Activated CD4-positive, alpha-beta T cell treated with anti-CD3 and anti-CD28 coated beads, Interleukin-2, Interleukin-4, amounts not matched to agents 100 ng/mL and 50 ng/mL, durations not matched to agents 16 hours and 8 hours (primary cell): ENCODE data around the gene COL4A6.
"Not testable (repeated sequence)": the region's sequence is repeated elsewhere in the genome, so short reads cannot be mapped to it uniquely, and the experiment has no call there.

Experiments
- DNase-seq: peaks from one replicate; pipeline ENCODE4 v3.0.0-alpha.2; 2020; ENCODE audit warnings: low spot score

COL4A6 gene

GRCh38 chrX:108399418-108400165 lies 38.6 kb downstream of the COL4A6 start:
- DNase-seq: no peak

DNA sequence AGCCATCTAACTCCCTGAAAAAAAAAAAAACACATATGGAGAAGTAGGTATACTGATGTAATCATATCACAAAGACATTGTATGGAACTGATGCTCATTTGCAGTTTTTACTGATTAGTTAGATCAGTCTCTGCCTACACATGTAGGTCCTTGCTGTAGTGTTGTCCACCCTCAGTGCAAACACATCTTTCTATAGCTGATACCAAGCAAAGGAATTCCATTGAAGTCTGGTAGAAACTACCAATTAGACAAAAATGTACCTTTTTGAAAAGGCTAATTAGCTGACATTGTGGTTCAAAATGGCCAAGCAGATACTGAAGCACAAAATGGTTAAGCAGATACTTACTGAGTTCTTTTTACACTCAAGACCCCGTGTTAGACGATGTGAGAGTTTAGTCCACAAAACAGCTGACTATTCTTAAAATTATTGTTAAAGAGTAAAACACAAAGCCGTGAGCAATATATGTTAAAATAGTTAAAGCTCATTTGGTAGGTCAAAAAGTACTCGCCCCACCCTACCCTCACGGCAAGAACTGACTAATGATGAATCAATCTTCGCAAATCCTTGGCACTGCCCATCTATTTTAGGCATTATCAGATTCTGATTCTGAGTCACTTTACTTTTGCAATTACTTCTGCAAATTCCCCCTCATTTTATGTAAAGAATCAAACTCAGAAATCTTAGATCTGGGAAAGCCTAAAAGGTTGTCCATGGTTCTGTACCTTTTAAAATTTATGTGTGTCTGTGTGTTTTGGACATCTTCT lies 40.4 kb downstream of the COL4A6 start:
- peak; percentile 43 for DNase-seq

DNA sequence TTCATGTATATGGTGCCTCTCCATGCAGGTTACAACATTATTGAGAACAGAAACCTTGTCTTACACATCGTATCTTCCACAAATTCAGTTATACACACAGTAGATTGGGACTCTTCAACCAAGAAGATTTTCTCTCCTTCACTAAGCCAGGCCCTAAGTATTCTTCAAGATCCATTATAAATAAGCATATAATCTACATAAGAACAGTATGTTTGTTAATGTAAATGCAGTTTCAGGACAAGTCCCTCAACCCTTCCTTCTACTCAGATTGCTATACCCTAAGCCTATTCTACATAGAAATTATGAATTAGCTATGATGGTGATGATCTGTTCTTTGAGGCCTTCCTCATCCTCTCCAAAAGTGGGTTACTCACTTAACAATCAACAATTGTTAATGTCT lies 41.2 kb downstream of the COL4A6 start:
- no peak for DNase-seq

GRCh38 chrX:108396188-108396891 lies 41.9 kb downstream of the COL4A6 start:
- peak; percentile 13 for DNase-seq

DNA sequence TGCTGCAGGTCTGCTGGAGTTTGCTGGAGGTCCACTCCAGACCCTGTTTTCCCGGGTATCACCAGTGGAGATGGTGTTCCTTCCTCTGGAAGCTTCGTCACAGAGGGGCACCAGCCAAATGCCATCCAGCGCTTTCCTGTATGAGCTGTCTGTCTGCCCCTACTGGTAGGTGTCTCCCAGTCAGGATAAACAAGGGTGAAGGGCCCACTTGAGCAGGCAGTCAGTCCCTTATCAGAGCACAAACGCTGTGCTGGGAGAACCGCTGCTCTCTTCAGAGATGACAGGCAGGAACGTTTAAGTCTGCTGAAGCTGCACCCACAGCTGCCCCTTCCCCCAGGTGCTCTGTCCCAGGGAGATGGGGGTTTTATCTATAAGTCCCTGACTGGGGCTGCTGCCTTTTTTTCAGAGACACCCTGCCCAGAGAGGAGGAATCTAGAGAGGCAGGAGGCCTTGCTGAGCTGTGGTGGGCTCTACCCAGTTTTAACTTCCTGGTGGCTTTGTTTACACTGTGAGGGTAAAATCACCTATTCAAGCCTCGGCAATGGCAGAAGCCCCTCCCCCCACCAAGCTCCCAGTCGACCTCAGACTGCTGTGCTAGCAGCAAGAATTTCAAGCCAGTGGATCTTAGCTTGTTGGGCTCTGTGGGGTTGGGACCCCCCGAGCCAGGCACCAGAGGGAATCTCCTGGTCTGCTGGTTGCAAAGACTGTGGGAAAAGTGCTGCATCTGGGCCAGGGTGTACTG lies 47.1 kb downstream of the COL4A6 start:
- not testable (repeated sequence) for DNase-seq

GRCh38 chrX:108384783-108385182 lies 53.4 kb downstream of the COL4A6 start:
- DNase-seq: no peak

DNA sequence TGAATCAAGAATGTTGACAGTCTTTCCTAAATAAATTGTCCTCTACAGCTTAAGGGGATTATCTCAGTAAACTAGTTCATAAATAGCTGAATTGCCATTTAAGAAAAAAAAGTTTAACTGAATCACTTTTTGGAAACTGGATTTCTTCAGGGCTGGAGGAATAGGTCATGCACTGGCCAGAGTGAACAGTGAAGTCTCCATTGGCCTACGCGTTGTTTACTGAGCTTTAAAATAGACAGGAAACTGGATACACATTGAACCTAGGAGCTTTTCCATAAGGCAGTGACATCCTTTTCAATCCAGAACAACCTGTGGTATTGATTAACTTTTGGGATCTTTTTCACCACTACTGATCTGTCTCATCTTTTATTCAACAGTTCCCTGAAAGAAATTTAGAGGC lies 58.0 kb downstream of the COL4A6 start:
- no peak for DNase-seq

- not testable (repeated sequence) for DNase-seq
Observed at GRCh38 chrX:108376821-108377220, 61.4 kb downstream of the COL4A6 start.

DNA sequence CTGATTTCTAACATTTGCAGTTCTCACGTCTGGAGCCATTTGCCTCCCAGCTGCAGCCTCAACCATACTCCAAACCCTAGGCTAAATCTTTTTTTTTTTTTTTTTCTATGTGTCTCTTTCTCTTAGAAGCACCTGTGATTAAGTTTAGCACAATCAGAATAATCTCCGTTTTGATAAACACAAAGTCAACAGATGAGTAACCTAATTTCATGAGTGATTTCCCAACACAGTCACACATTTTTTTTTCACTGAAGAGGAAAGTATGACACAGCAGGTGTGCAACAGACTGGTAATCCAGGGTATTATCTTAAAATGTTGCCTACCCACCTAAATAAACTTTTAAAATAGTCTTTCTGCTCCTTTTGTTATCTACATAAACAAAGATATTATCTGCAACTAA lies 62.6 kb downstream of the COL4A6 start:
- DNase-seq: not testable (repeated sequence)

GRCh38 chrX:108366644-108367406 lies 71.4 kb downstream of the COL4A6 start:
- no peak for DNase-seq

DNA sequence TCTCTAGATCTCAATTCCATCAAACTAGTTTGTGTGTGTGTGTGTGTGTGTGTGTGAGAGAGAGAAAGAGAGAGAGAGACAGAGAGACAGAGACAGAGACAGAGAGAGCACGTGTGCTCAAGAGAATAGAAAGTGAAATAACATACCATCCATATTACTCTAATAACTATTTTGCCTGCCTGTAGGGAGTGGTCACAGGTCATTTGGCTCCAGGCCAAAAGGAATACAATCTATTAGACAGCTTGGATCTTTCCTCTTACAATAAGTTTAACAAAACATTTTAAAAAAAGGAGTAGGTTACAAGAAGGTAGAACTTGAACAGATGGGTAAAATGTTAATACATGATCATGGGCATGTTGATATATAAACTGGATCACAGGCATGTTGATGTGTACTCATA lies 76.2 kb downstream of the COL4A6 start:
- DNase-seq: no peak

- DNase-seq: no peak
Observed at GRCh38 chrX:108361316-108361715, 76.9 kb downstream of the COL4A6 start.

GRCh38 chrX:108359806-108360602 lies 78.2 kb downstream of the COL4A6 start:
- DNase-seq: no peak

- DNase-seq: no peak
Observed at GRCh38 chrX:108353452-108353851, 84.8 kb downstream of the COL4A6 start.

DNA sequence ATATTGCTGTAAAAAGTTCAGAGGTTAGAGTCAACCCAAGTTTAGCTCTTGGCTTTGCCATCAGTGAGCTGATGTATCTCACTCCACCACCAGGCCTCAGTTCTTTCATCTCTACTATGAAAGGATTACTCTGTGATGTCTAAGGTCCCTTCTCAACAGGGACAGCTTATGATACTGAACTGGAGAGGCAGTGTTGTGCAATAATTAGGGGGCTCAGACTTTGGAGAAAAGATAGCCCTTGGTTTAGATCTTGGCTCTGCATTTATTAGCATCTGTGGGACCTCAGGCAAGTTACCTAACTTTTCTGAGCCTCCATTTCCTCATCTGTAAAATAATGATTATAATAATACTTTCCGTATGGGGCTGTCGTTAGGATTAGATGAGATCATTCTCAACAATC lies 89.0 kb downstream of the COL4A6 start:
- DNase-seq: no peak

DNA sequence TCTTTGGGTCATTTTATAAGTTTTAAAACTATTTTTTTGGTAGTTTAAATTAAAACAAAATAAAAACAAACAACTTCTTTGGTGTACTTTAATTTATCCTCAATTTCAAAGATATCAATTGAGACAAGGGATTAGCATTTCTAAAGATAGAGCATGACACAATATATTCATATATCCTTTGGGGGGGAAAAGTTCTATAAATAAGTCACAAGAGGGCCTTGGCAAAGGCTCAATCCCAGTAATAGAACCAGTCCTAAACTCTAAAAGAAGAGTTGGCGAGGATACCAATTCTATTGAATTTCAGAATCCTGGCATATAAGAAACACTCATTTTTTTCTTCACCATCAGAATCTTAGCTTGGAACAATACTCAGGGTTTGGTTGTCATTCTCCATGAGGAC lies 89.7 kb downstream of the COL4A6 start:
- DNase-seq: no peak

- DNase-seq: no peak
Observed at GRCh38 chrX:108347800-108348199, 90.4 kb downstream of the COL4A6 start.

- DNase-seq: no peak
Observed at GRCh38 chrX:108344216-108344615, 94.0 kb downstream of the COL4A6 start.

DNA sequence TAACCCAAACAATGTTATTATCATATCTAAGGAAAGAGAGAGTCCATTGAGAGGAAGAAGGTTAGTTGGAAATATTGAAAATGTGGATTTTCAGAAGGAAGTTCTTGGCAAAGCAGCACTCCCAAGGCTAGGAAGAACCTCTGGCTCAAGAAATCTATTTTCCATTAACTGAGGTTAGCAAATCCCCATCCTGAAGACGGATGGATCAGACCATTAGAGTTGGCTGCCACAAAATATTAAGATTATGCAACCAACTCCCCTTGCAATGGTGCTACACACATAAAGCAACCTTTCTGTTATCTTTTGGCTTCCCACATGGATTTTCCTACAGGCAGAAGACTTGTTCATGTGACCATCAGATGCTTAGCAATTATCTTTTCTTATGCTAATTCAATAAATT lies 96.3 kb downstream of the COL4A6 start:
- DNase-seq: no peak

DNA sequence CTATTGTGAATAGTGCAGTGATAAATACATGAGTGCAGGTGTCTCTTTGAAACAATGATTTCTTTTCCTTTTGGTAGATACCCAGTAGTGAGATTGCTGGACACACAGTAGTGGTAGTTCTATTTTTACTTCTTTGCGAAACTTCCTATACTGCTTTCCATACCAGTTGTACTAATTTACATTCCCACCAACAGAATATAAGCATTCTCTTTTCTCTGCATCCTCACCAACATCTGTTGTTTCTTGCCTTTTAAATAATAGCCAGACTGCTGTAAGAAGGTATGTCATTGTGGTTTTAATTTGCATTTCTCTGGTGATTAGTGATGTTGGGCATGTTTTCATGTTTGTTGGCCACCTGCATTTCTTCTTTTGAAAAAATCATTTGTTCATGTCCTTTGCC lies 105.9 kb downstream of the COL4A6 start:
- DNase-seq: no peak
